PC-9 (cell line): ENCODE results near the gene PIP5K1B. TPM values are rescaled to one million over a fixed set of nuclear protein-coding genes. Genes with fewer than 3 reads are reported as not detected.

Experiments used
- BruUV-seq: library from RNA; stranded (reverse); fragments of 400-500 nt; replicated peaks from 2 replicates; lab custom pipeline; 2021; lab: Mats Ljungman, UMichigan
- CTCF ChIA-PET: fragments of 300-600 bp; sonication (Branson Sonifier 250); formaldehyde crosslinking; loops from one replicate; lab custom pipeline; 2022; ENCODE audit warnings: antibody characterized with exemption; lab: Charles Lee
- POLR2A ChIA-PET: fragments of 300-600 bp; sonication (Branson Sonifier 250); formaldehyde crosslinking; loops from one replicate; lab custom pipeline; 2022; ENCODE audit warnings: antibody characterized with exemption; ENCODE audit not compliant: unreplicated experiment; lab: Charles Lee
- DNase-seq, 2 experiments: peaks; one replicate each; pipeline versions ENCODE4 v3.0.0 to v3.0.0-alpha.2; 2015 to 2022; ENCODE audit warnings: mixed read lengths in 1 of 2
- H2AFZ ChIP-seq: fragments of 200-600 bp; sonication (generic); 2 replicates; pipeline ENCODE4 v1.8.1; 2017; ENCODE audit warnings: antibody characterized with exemption
- H3F3A ChIP-seq: fragments of 200-600 bp; sonication (generic); 2 replicates; pipeline ENCODE4 v1.8.1; 2017; ENCODE audit warnings: antibody characterized with exemption, mild to moderate bottlenecking, low read depth; ENCODE audit not compliant: insufficient read depth
- H3K27ac ChIP-seq: fragments of 200-600 bp; sonication (generic); 2 replicates; pipeline ENCODE4 v1.6.1; 2016; ENCODE audit warnings: mixed run types
- H3K27me3 ChIP-seq: fragments of 200-600 bp; sonication (generic); 2 replicates; pipeline ENCODE4 v1.6.1; 2016; ENCODE audit warnings: low read depth, mixed run types; ENCODE audit not compliant: insufficient read depth
- H3K36me3 ChIP-seq: fragments of 200-600 bp; sonication (generic); 2 replicates; pipeline ENCODE4 v1.6.1; 2016; ENCODE audit warnings: low read depth, mixed run types
- H3K4me1 ChIP-seq: fragments of 200-600 bp; sonication (generic); replicated peaks from 2 replicates; pipeline ENCODE4 v1.6.1; 2016; ENCODE audit warnings: mixed run types; ENCODE audit not compliant: insufficient read depth
- H3K4me2 ChIP-seq: fragments of 200-600 bp; sonication (generic); 2 replicates; pipeline ENCODE4 v1.6.1; 2017; ENCODE audit warnings: mixed run types
- H3K4me3 ChIP-seq: fragments of 200-600 bp; sonication (generic); 2 replicates; pipeline ENCODE4 v1.6.1; 2016; ENCODE audit warnings: mixed run types
- H3K79me2 ChIP-seq: fragments of 200-600 bp; sonication (generic); 2 replicates; pipeline ENCODE4 v1.6.1; 2017; ENCODE audit warnings: low read depth, mixed run types
- H3K9me2 ChIP-seq: fragments of 200-600 bp; sonication (generic); 2 replicates; pipeline ENCODE4 v1.8.1; 2017; ENCODE audit warnings: mild to moderate bottlenecking; ENCODE audit not compliant: insufficient read depth
- H3K9me3 ChIP-seq: fragments of 200-600 bp; sonication (generic); 2 replicates; pipeline ENCODE4 v1.8.1; 2016; ENCODE audit warnings: low read depth; ENCODE audit not compliant: insufficient read depth
- H4K20me1 ChIP-seq: fragments of 200-600 bp; sonication (generic); 2 replicates; pipeline ENCODE4 v1.8.1; 2017; ENCODE audit not compliant: insufficient read depth
- CTCF ChIP-seq: fragments of 200-600 bp; sonication (generic); conservative IDR thresholded peaks from 2 replicates; pipeline ENCODE4 v1.6.1; 2017; ENCODE audit warnings: mixed run types, antibody characterized with exemption, mild to moderate bottlenecking, moderate library complexity
- EZH2 ChIP-seq: fragments of 200-600 bp; sonication (generic); IDR thresholded peaks from 2 replicates; pipeline ENCODE4 v1.8.0; 2017; ENCODE audit warnings: antibody characterized with exemption, low read depth
- intact Hi-C: fragments of 100-400 bp; cut with micrococcal nuclease; formaldehyde crosslinking; loops from one replicate; pipeline ENCODE4 v1.10.0; 2022; ENCODE audit not compliant: unreplicated experiment
- total RNA-seq: library from RNA; stranded (reverse); gene quantifications from 2 replicates; pipeline ENCODE4 v1.2.3, GENCODE V29; 2021

Gene PIP5K1B
- total RNA-seq, 1 experiment from 2014 or later, result not detected

- Histone ChIP-seq H3K36me3 (no peaks in the 10 kb centered on the region), H3K9me2 (no peaks in the 10 kb centered on the region), H3K27ac (no peak overlapping the region), H2AFZ (no peak overlapping the region), H3K4me1 (no peaks in the 10 kb centered on the region), H4K20me1 (no peaks in the 10 kb centered on the region), H3K27me3 (peaks cover 40% of the 10 kb centered on the region; the same call in 1 of the 2 replicates), H3K4me3 (no peak overlapping the region), H3K79me2 (no peaks in the 10 kb centered on the region), H3F3A (no peaks in the 10 kb centered on the region), H3K4me2 (no peak overlapping the region), H3K9me3 (no peaks in the 10 kb centered on the region)
- DNase-seq, result no peak
- CTCF ChIA-PET, result no interaction called here
- TF ChIP-seq EZH2 (no peak), CTCF (no peak)
- POLR2A ChIA-PET, result no interaction called here
- BruUV-seq, result no TSS peak
- intact Hi-C loops, result no loop called here
These were observed 55.1 kb downstream of the PIP5K1B start for GRCh38 chr9:68759981-68760673.

GRCh38 chr9:68760674-68761333, 55.8 kb downstream of the PIP5K1B start:
- no peaks in the 10 kb centered on the region for H3K9me2 ChIP-seq
- H3F3A ChIP-seq, result no peaks in the 10 kb centered on the region
- H3K4me3 ChIP-seq, result no peak overlapping the region
- H3K27me3 ChIP-seq, result peaks cover 36% of the 10 kb centered on the region; the same call in 1 of the 2 replicates
- no peak overlapping the region for H3K4me2 ChIP-seq
- no TSS peak for BruUV-seq
- TF ChIP-seq EZH2 (no peak), CTCF (no peak)
- H3K36me3 ChIP-seq, result no peaks in the 10 kb centered on the region
- no peak for DNase-seq
- POLR2A ChIA-PET, result no interaction called here
- intact Hi-C loops, result no loop called here
- H2AFZ ChIP-seq, result no peak overlapping the region
- no peaks in the 10 kb centered on the region for H3K9me3 ChIP-seq
- no peaks in the 10 kb centered on the region for H4K20me1 ChIP-seq
- CTCF ChIA-PET, result no interaction called here
- no peaks in the 10 kb centered on the region for H3K79me2 ChIP-seq
- H3K27ac ChIP-seq, result no peak overlapping the region
- H3K4me1 ChIP-seq, result no peaks in the 10 kb centered on the region

- Histone ChIP-seq H3K9me2 (no peaks in the 10 kb centered on the region), H2AFZ (no peak overlapping the region), H3K9me3 (no peaks in the 10 kb centered on the region), H3K4me1 (no peaks in the 10 kb centered on the region), H3F3A (no peaks in the 10 kb centered on the region), H3K27ac (no peak overlapping the region), H3K36me3 (no peaks in the 10 kb centered on the region), H3K4me3 (no peak overlapping the region), H4K20me1 (no peaks in the 10 kb centered on the region), H3K4me2 (no peak overlapping the region), H3K79me2 (no peaks in the 10 kb centered on the region), H3K27me3 (peaks cover 32% of the 10 kb centered on the region; the same call in 1 of the 2 replicates)
- BruUV-seq, result no TSS peak
- intact Hi-C loops, result no loop called here
- TF ChIP-seq CTCF, result no peak
- TF ChIP-seq EZH2, result no peak
- ChIA-PET CTCF (no interaction called here), POLR2A (no interaction called here)
- DNase-seq, result no peak
These were observed 57.5 kb downstream of the PIP5K1B start for GRCh38 chr9:68762570-68762969.
